ENCODE data around the gene CD34. TPM values are rescaled to one million over a fixed set of nuclear protein-coding genes. Genes with fewer than 3 reads are reported as not detected.

The CD34 gene
- total RNA-seq, 2 donors from 2014 or later, result 3.1 to 8.4 TPM

DNA sequence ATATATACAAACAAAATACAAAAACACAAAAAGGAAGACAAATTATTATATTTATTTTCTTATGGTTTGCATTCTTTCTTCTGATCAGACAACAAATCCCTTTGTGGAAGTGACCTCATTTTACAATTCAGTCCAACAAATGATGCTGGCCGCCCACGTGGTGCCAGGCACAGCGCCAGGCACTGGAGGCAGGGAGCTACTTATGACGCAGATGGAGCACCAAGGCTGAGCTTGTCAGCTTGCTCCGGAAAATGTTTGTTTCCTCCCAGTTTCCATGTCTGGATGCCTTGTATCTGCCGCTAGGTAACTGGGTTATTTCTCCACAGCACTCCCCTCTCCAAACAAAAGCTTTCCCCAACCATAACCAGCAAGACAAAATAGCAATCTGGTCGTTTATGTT, 30.7 kb upstream of the CD34 start:
- intact Hi-C loops (cut with DNase I), result no loop called here
- no peaks in the 10 kb centered on the region for H3K9me3 ChIP-seq
- no peaks in the 10 kb centered on the region for H3K4me1 ChIP-seq
- H3K4me3 ChIP-seq, result no peak overlapping the region
- no peaks in the 10 kb centered on the region for H3K27me3 ChIP-seq
- no peak overlapping the region for H3K9ac ChIP-seq (ENCODE audit: low read depth in 2 of 2, low read length in 2 of 2)
- peak; percentile 36 for DNase-seq
- TF ChIP-seq, protein P1, sequence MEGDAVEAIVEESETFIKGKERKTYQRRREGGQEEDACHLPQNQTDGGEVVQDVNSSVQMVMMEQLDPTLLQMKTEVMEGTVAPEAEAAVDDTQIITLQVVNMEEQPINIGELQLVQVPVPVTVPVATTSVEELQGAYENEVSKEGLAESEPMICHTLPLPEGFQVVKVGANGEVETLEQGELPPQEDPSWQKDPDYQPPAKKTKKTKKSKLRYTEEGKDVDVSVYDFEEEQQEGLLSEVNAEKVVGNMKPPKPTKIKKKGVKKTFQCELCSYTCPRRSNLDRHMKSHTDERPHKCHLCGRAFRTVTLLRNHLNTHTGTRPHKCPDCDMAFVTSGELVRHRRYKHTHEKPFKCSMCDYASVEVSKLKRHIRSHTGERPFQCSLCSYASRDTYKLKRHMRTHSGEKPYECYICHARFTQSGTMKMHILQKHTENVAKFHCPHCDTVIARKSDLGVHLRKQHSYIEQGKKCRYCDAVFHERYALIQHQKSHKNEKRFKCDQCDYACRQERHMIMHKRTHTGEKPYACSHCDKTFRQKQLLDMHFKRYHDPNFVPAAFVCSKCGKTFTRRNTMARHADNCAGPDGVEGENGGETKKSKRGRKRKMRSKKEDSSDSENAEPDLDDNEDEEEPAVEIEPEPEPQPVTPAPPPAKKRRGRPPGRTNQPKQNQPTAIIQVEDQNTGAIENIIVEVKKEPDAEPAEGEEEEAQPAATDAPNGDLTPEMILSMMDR (IDR thresholded peaks at IDR 0.05), result no peak
- H3K36me3 ChIP-seq, result no peaks in the 10 kb centered on the region
- H3K27ac ChIP-seq, result no peak overlapping the region

DNA sequence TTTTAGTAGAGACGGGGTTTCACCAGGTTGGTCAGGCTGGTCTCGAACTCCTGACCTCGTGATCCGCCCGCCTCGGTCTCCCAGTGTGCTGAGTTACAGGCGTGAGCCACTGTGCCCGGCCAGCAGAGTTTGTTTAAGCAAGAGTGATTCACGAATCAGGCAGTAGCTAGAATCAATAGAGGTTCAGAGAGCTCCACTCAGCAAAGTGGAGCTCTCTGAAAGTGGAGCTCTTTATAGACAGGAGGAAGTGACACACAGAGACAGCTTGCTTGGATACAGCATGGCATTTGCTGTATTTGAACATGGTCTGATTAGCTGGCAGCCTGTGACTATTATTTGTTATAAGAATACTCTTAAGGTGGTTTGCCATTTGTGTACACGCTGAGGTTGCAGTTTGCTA, 27.1 kb upstream of the CD34 start:
- no peak overlapping the region for H3K9ac ChIP-seq (ENCODE audit: low read depth in 2 of 2, low read length in 2 of 2)
- no peaks in the 10 kb centered on the region for H3K36me3 ChIP-seq
- H3K4me3 ChIP-seq, result no peak overlapping the region
- H3K9me3 ChIP-seq, result no peaks in the 10 kb centered on the region
- TF ChIP-seq, protein P1 (IDR thresholded peaks at IDR 0.05), result no peak
- no peak overlapping the region for H3K27ac ChIP-seq
- DNase-seq, result no peak
- H3K4me1 ChIP-seq, result no peaks in the 10 kb centered on the region
- intact Hi-C loops (cut with DNase I), result no loop called here
- no peaks in the 10 kb centered on the region for H3K27me3 ChIP-seq

DNA sequence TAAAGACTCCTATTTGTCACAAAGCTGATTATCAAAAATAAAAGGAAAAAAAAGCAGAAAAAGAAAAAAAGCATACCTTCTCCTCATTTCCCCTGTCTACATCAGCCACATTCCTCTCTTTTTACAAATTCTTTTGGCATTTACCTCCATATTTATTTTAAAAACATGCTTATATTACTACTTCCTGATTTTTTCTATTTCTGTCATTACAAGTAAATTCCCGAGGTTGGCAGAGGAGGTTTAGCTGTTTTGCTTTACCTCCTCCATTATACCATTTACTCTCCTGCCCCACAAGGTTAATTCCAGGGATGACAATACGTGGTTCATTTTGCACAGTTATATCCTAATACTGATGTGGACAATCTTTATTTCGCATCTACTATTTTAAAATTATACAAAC, 26.3 kb upstream of the CD34 start:
- no peaks in the 10 kb centered on the region for H3K9me3 ChIP-seq
- no peak for DNase-seq
- no peaks in the 10 kb centered on the region for H3K27me3 ChIP-seq
- no peaks in the 10 kb centered on the region for H3K36me3 ChIP-seq
- no peak overlapping the region for H3K27ac ChIP-seq
- H3K9ac ChIP-seq (ENCODE audit: low read depth in 2 of 2, low read length in 2 of 2), result no peak overlapping the region
- intact Hi-C loops (cut with DNase I), result no loop called here
- TF ChIP-seq, protein P1 (IDR thresholded peaks at IDR 0.05), result no peak
- H3K4me1 ChIP-seq, result no peaks in the 10 kb centered on the region
- no peak overlapping the region for H3K4me3 ChIP-seq

DNA sequence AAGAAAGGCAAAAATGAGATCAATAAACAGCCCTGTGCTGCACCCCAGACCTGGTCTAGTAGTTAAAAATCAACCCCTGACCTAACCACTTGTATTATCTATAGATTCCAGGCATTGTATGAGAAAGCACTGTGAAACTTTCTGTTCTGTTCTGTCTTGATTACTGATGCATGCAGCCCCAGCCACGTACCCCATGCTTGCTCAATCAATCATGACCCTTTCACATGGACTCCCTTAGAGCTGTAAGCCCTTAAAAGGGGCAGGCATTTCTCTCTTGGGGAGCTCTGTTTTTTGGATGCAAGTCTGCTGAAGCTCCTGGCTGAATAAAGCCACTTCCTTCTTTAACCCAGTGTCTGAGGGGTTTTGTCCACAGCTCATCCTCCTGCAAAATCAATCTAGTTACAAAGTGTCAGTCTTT, 24.2 kb upstream of the CD34 start:
- Histone ChIP-seq H3K9me3 (no peaks in the 10 kb centered on the region), H3K27ac (no peak overlapping the region), H3K4me3 (no peak overlapping the region), H3K9ac (ENCODE audit: low read depth in 2 of 2, low read length in 2 of 2) (no peak overlapping the region), H3K4me1 (no peaks in the 10 kb centered on the region), H3K36me3 (no peaks in the 10 kb centered on the region), H3K27me3 (no peaks in the 10 kb centered on the region)
- intact Hi-C loops (cut with DNase I), result no loop called here
- DNase-seq, result no peak
- TF ChIP-seq, protein P1 (IDR thresholded peaks at IDR 0.05), result no peak

DNA sequence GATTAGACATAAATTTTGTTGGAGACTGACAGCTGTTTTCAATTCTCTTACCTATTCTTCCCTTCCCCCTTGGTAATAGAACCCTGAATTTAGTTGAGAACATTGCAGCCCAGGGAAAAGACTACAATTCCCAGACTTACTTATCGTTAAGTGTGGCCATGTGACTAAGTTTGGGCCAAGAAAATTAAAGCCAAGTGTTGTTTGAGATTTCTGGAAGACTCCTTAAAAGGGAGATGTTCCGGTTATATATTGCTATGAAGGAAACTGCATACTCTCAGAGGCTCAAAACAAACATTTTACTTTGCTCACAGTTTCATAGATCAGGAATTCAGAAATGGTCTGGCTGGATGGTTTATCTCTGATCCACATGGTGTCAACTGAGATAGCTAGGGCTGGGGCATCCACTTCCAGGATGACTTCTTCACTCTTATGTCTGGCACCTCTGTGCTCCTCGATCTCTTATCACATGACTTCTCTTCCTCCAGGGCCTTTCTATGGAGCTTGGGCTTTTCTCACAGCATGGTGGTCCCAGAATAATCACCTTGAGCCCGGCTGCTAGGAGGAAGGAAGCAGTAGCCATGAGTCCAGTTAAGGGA, 22.4 kb upstream of the CD34 start:
- no peaks in the 10 kb centered on the region for H3K4me1 ChIP-seq
- H3K27me3 ChIP-seq, result no peaks in the 10 kb centered on the region
- DNase-seq, result no peak
- H3K27ac ChIP-seq, result no peak overlapping the region
- no peak overlapping the region for H3K4me3 ChIP-seq
- no peak overlapping the region for H3K9ac ChIP-seq (ENCODE audit: low read depth in 2 of 2, low read length in 2 of 2)
- TF ChIP-seq, protein P1 (IDR thresholded peaks at IDR 0.05), result no peak
- H3K36me3 ChIP-seq, result no peaks in the 10 kb centered on the region
- intact Hi-C loops (cut with DNase I), result no loop called here
- no peaks in the 10 kb centered on the region for H3K9me3 ChIP-seq

Measured in colonic mucosa (tissue), 4 donors.